Type B pancreatic cell (in vitro differentiated cells): ENCODE data around the gene DNAH2. TPM values are rescaled to one million over a fixed set of nuclear protein-coding genes. Genes with fewer than 3 reads are reported as not detected.
A peak's percentile ranks its signal among the peaks of the same experiment; 100 is the strongest.

Experiments used
- DNase-seq: peaks from one replicate; pipeline ENCODE4 v3.0.0; 2021; ENCODE audit warnings: mixed read lengths; ENCODE audit not compliant: unreplicated experiment; ENCODE audit errors: extremely low spot score
- H3K27ac Mint-ChIP-seq: 2 replicates; pipeline ENCODE4 v1.8.0; 2021; ENCODE audit warnings: mild to moderate bottlenecking, mixed read lengths
- H3K27me3 Mint-ChIP-seq: 2 replicates; pipeline ENCODE4 v1.8.0; 2021; ENCODE audit warnings: mixed read lengths
- H3K36me3 Mint-ChIP-seq: 2 replicates; pipeline ENCODE4 v1.8.0; 2021; ENCODE audit warnings: mixed read lengths
- H3K4me1 Mint-ChIP-seq: one replicate; pipeline ENCODE4 v1.8.0; 2021; ENCODE audit warnings: mixed read lengths; ENCODE audit not compliant: unreplicated experiment
- H3K4me3 Mint-ChIP-seq: 2 replicates; pipeline ENCODE4 v1.8.0; 2021; ENCODE audit warnings: mild to moderate bottlenecking, mixed read lengths
- H3K9me3 Mint-ChIP-seq: 2 replicates; pipeline ENCODE4 v1.8.0; 2021; ENCODE audit warnings: mixed read lengths
- total RNA-seq: library from RNA; stranded (reverse); gene quantifications from 2 replicates; pipeline ENCODE4 v1.2.1, GENCODE V29; 2021; ENCODE audit warnings: low replicate concordance
- TF ChIP-seq, protein P1 (sequence below): fragments of 200-600 bp; sonication (generic); conservative IDR thresholded peaks from 2 replicates; pipeline ENCODE4 v1.5.0; 2021; ENCODE audit warnings: antibody characterized with exemption, mild to moderate bottlenecking

The DNAH2 gene
- total RNA-seq, 1 donor from 2014 or later, result 1.0 TPM

DNA sequence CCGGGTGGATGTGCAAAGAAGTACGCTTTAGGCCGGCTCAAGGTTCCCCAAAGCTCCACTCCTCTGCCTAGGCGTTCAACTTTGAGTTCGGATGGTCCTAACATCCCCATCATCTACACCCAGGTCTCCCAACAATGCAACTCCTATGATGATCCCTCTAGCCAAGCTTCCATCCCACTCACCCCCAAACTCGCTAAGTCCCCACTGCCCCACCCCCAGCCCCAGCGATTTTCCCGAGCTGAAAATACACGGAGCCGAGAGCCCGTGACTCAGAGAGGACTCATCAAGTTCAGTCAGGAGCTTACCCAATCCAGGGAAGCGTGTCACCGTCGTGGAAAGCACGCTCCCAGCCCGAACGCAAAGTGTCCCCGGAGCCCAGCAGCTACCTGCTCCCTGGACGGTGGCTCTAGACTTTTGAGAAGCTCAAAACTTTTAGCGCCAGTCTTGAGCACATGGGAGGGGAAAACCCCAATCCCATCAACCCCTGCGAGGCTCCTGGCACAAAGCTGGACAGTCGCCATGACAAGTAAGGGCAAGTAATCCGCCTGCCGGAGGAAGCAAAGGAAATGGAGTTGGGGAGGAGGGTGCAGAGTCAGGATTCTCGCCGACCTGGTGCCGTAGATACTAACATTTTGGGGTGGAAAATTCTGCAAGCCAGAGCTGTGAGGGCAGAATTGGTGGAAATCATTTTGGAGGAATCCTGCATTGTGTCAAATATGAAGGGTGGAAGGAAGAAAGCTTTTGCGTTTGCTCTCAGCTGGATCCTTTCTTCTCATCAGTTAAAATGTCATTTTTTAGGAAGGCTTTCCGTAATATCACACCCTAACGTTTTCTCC is 30.3 kb upstream of the DNAH2 start, which contains the start of gene TP53:
TSS of gene TP53 (minus strand) at position 419 of the 836 bp plus-strand sequence. CDS start 10,896 bp downstream, outside the sequence.
- Mint-ChIP-seq H3K36me3 (peaks cover 12% of the 10 kb centered on the region), H3K9me3 (no peaks in the 10 kb centered on the region), H3K4me1 (peaks cover 25% of the 10 kb centered on the region), H3K27ac (peak within 1 kb of the TSS; percentile 99), H3K27me3 (peaks cover 3% of the 10 kb centered on the region), H3K4me3 (peak within 1 kb of the TSS; percentile 97)
- peak; percentile 85 for DNase-seq
- TF ChIP-seq, protein P1, sequence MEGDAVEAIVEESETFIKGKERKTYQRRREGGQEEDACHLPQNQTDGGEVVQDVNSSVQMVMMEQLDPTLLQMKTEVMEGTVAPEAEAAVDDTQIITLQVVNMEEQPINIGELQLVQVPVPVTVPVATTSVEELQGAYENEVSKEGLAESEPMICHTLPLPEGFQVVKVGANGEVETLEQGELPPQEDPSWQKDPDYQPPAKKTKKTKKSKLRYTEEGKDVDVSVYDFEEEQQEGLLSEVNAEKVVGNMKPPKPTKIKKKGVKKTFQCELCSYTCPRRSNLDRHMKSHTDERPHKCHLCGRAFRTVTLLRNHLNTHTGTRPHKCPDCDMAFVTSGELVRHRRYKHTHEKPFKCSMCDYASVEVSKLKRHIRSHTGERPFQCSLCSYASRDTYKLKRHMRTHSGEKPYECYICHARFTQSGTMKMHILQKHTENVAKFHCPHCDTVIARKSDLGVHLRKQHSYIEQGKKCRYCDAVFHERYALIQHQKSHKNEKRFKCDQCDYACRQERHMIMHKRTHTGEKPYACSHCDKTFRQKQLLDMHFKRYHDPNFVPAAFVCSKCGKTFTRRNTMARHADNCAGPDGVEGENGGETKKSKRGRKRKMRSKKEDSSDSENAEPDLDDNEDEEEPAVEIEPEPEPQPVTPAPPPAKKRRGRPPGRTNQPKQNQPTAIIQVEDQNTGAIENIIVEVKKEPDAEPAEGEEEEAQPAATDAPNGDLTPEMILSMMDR, result no peak

GRCh38 chr17:7687908-7688807 is 29.4 kb upstream of the DNAH2 start, which contains the start of gene WRAP53:
TSS of gene WRAP53 (plus strand) at chr17:7688477. CDS start at chr17:7688649, 172 bp downstream.
- Mint-ChIP-seq H3K4me1 (peaks cover 25% of the 10 kb centered on the region), H3K36me3 (peaks cover 12% of the 10 kb centered on the region), H3K9me3 (no peaks in the 10 kb centered on the region), H3K27me3 (peaks cover 3% of the 10 kb centered on the region), H3K27ac (peak within 1 kb of the TSS; percentile 99), H3K4me3 (peak within 1 kb of the TSS; percentile 97)
- peak; percentile 98 for DNase-seq
- TF ChIP-seq, protein P1, result peak; percentile 100

DNA sequence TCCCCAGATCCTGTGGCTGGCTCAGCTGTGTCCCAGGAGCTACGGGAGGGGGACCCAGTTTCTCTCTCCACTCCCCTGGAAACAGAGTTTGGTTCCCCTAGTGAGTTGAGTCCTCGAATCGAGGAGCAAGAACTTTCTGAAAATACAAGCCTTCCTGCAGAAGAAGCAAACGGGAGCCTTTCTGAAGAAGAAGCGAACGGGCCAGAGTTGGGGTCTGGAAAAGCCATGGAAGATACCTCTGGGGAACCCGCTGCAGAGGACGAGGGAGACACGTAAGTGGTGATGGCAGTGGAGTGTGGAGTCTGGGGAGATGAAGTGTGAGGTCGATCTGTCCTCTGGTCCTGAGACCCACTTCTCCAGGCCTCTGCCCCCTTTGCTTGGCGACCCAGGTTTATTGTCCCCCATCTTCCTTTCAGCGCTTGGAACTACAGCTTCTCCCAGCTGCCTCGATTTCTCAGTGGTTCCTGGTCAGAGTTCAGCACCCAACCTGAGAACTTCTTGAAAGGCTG is 28.7 kb upstream of the DNAH2 start:
- peak overlapping the region; percentile 99 for H3K27ac Mint-ChIP-seq
- H3K36me3 Mint-ChIP-seq, result peaks cover 16% of the 10 kb centered on the region
- DNase-seq, result no peak
- peaks cover 25% of the 10 kb centered on the region for H3K4me1 Mint-ChIP-seq
- no peaks in the 10 kb centered on the region for H3K9me3 Mint-ChIP-seq
- TF ChIP-seq, protein P1, result no peak
- H3K4me3 Mint-ChIP-seq, result peak overlapping the region; percentile 97
- H3K27me3 Mint-ChIP-seq, result peaks cover 3% of the 10 kb centered on the region

DNA sequence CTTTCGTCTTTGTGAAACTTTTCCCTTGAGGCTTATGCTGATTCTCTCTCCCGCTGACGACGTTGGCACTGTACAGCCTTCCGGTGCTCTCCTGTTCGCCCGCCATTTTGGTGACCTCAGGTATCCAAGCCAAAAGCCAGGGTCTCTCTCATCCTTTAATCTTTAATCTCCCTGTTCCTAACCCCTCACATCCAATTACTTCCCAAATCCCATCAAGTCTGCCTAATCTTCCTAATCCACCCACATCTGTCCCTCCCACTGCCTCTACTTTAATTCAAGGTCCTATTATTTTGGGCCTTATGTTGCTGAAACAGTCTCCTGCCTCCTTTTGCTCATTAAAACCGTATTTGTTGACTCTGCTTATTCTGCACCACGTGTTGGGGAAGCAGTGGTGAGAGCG is 22.0 kb upstream of the DNAH2 start:
- peaks cover 17% of the 10 kb centered on the region for H3K36me3 Mint-ChIP-seq
- TF ChIP-seq, protein P1, result no peak
- DNase-seq, result no peak
- H3K27me3 Mint-ChIP-seq, result no peaks in the 10 kb centered on the region
- H3K4me3 Mint-ChIP-seq, result no peak overlapping the region
- H3K4me1 Mint-ChIP-seq, result no peaks in the 10 kb centered on the region
- H3K27ac Mint-ChIP-seq, result no peak overlapping the region
- no peaks in the 10 kb centered on the region for H3K9me3 Mint-ChIP-seq

DNA sequence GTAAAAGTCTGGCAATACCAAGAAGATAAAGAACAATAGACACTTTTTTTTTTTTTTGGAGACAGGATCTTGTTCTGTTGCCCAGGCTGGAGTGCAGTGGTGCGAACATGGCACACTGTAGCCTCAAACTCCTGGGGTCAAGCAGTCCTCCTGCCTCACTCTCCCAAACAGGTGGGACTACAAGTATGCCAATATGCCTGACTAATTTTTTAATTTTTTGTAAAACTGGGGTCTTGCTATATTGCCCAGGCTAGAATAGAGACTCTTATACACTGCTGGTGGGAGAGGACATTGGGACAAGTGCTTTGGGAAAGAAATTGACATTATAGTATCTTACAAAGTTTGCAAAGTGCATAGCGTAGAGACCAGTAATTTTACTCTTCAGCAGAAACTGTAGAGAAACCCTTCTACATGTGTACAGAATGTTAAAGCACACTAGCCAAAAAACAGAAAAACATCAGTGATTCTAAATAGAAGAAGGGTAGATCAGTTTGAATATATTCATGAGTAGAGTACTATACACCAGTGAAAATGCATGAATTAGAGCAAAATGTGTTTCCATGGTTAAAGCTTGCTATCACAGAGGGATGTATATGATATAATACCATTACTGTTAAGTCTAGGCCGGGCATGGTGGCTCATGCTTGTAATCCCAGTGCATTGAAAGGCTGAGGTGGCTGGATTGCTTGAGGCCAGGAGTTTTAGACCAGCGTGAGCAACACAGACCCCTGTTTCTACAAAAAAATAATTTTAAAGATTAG is 19.5 kb upstream of the DNAH2 start:
- Mint-ChIP-seq H3K4me1 (peaks cover 2% of the 10 kb centered on the region), H3K27me3 (no peaks in the 10 kb centered on the region), H3K27ac (no peak overlapping the region), H3K9me3 (no peaks in the 10 kb centered on the region), H3K4me3 (no peak overlapping the region), H3K36me3 (peaks cover 17% of the 10 kb centered on the region)
- DNase-seq, result no peak
- TF ChIP-seq, protein P1, result no peak
